Stimulated activated CD4-positive, alpha-beta T cell treated with anti-CD3 and anti-CD28 coated beads, TNF-alpha, amount 100 ng/mL, for 1 hour (primary cell): ENCODE results near the gene CEACAM7.
"Not testable (repeated sequence)": the region's sequence is repeated elsewhere in the genome, so short reads cannot be mapped to it uniquely, and the experiment has no call there.

Source experiments
- DNase-seq, 3 donors: peaks; one replicate each; pipeline ENCODE4 v3.0.0-alpha.2; 2020; ENCODE audit warnings: low read depth in 3 of 3, low spot score in 1 of 3

The CEACAM7 gene

DNA sequence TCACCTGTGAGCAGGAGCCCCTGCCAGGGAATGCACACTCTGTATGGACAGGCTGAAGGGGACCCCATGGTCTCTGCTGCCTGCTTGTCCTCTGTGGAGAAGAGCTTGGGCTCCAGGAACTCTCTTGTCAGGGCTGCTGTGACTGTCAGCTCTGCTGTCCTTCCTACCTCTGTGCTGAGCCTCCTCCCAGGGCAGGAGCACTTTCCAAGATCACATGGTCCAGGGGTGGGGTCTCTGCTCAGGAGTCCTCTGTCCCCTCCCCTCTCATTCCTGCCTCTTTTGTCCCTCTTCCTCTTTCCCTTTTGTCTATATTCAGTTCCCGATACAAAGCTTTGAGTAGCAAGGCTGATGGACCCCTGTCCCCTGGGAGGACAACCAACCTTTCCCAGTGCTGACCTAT, at the start of gene CEACAM7:
Gene CEACAM7 (minus strand): TSS at position 173 of the 400 bp plus-strand sequence. CDS start 105 bp downstream, at position 68.
- DNase-seq = no peak

DNA sequence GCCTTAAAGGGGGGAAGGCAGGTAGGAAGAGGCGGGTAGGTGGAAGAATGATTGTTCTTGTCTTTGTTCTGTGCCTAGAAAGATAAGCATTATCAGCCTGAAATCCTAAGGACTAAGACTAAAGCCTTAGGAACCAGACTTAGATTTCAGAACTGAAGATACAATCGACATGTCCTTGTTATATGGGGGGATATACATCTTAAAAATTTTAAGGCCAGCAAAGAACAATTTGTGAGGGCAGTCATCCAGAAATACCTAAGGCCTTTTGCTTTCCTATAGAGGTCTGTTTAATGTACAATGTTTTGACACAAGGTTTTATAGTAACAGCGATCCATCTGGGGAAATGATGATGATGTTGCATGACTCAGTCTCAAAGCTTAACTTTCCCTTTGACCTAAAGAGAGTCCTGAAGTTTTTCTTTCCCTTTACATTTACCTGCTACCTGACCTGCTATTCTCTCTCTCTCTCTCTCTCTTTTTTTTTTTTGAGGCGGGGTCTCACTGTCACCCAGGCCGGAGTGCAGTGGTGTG, 47.1 kb upstream of the CEACAM7 start:
- DNase-seq = no peak

DNA sequence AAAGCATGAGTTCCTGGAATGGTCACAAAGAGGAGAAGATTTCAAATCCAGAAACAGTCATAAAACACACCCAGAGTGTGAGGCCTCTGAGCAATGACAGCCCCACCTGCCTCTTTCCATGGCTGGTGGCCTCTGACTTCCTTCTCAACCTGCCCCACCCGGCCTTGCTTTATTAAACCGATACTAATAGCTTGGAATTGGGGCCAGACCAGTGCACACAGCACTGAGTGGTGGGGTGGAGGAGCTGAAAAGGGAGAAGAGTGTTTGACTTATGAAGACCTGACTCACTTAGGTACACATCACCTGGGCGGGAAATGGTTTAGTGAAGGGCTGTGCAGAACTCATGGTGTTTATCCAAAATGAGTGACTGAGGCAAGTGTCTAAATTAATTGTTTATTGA, 46.5 kb upstream of the CEACAM7 start:
- DNase-seq = no peak

DNA sequence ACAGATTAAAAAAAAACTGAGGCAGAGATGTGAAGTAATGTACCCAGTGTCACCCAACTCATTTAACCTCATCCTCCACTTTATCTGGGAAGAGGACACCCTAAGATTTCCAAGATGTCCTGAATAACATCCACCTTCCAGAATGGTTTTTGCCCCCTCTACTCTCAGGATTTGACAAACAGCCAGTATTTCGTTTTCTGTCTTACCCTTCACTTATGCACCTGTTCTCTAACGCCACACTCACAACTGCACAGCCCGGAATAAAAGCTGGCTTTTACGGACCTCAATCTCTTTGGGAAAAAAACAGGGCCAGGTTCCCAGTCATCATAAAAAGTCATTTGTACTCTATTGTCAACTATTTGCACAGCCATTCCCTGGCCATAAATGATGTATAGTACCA, 46.1 kb upstream of the CEACAM7 start:
- DNase-seq = no peak

DNA sequence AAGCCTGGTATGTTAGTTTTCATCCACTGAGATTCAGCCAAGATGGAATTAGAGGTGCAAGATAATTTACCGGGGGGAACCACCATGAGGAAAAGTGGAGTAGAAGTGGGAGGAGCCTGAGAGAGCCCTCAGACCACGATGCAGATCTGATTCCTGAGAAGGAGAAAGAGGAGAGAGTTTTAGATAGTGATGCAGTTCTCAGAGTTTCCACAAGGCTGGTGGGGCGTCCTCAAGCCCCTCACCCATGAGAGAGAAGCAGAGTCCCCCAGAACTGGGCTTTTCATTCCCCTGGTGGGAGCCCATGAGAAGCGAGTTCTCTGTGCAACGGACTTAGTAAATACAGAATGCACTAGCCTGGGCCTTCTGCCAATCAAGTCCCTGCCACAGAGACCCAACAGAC, 38.4 kb upstream of the CEACAM7 start:
- DNase-seq = no peak

DNA sequence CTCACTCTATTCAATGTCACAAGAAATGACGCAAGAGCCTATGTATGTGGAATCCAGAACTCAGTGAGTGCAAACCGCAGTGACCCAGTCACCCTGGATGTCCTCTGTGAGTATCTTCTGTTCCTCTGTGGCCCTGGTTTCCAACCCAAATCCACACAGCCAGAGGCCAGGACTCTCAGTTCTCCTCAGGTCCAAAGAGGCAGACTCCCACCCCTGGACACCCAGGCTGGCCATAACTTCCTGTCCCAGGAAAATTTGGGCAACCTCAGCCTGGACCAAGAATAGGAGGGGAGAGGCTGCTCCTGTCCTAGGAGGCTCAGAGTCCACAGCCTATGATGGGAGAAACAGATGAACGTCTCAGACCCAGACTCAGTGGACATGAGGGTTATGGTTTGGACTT, 32.0 kb upstream of the CEACAM7 start:
- DNase-seq = no peak

DNA sequence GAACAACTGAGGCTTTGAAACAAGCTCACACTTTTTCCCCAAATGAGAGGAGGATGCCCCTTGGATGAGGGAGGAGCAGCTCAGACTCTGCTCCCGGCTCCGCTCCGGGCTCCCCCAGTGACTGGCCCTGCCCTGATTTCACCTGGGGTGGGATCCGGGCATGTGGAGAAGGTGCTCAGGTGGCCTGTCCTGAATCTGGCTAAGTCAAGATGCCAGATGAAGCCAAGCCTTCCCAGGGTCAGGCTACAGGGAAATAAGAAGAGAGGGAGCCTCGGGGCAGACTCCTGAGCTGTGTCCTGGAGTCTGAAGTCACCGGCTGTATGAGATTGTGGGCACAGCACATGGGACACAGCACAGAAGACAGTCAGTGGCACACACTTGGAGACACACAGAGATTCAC, 30.7 kb upstream of the CEACAM7 start:
- DNase-seq = no peak

DNA sequence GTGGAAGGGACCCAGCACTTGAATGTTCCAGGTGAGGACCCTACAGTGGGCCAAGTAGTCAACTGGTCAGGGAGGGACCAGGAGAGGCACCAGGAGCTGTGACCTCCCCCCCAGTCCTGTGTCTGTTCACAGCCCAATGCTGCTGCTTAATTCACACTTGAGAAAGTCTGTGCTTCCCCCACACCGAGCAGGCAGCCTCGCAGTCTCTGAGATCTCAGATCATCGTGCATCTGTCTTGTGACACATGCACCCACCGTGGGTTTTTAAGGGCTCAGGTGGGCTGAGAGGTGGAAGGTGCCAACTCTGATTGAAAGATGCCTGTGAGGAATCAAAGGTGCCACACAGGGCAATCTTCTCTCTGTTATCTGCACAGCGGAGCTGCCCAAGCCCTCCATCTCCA, 26.5 kb upstream of the CEACAM7 start:
- no peak for DNase-seq

DNA sequence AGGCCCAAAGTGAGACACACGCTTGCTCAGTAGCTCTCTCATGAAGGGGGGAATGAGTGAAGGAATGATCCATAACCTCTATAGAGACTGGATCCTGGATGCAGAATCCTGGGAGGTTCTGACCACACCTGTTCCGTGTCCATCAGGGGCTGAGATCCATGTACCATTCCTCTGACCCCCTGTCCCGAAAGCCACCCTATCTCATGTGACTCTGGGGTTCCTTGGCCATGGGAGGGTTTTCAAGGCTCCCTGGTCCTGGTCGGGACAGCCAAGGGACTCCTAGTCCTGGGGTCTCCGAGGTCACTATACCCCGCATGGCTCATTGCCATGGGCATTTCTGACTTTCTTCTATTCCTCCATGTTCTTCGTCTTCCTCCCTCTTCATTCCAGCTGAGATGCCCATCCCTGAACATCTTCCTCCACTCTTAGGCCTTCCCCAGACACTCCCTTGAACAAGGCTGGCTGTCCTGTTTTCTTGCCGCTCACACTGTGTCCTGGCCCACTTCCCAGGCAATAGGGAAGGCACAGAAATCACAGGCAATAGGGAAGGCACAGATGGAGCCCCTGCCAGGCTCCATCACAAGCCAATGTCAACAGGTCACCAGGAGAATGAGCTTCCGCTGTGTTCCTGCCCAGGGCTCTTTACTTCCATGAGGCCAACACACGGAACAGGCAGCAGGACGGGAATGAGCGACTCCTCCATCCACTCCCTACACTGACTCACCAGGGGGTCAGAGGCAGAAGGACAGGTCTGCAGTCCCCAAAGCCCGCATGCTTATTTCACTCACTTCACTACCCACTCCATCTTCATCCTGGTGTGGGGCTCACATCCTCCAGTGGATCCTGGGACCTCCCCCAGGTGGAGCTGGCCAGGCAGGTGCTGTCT, 23.5 kb upstream of the CEACAM7 start:
- no peak for DNase-seq

DNA sequence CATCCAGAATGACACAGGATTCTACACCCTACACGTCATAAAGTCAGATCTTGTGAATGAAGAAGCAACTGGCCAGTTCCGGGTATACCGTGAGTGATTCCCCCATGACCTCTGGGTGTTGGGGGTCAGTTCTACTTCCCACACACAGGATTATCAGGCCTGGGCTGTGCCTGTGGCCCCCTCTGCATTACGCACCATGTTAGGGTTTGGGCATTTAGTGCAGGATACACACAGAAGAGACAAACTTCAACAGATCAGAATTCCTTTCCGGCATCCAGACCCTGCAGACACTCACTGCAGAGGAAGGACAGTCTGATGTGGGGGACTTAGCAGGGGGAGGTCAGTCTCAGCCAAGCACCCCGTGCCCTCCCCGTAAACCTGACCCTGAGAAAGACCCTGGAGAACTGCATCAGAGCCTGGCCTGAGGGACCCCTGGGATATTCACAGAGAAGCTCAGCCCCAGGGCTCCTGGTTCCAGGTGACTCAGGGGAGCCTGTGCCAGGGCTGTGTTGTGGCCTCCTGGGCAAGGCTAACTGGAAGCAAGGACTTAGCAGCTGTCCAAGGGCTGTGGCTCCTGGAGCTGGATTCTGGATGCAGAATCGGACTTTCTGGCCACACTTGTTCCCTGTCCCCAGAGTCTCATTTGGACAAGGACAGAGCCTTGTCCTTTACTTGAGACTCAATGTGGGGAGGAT, 22.0 kb upstream of the CEACAM7 start:
- no peak for DNase-seq

DNA sequence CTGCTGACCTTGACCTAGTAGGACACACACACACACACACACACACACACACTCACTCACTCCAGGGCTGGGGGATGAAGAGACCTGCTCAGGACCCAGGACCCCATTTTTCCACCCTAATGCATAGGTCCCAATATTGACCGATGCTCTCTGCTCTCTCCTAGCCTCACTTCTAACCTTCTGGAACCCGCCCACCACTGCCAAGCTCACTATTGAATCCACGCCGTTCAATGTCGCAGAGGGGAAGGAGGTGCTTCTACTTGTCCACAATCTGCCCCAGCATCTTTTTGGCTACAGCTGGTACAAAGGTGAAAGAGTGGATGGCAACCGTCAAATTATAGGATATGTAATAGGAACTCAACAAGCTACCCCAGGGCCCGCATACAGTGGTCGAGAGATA, 21.4 kb upstream of the CEACAM7 start:
- DNase-seq = not testable (repeated sequence)

DNA sequence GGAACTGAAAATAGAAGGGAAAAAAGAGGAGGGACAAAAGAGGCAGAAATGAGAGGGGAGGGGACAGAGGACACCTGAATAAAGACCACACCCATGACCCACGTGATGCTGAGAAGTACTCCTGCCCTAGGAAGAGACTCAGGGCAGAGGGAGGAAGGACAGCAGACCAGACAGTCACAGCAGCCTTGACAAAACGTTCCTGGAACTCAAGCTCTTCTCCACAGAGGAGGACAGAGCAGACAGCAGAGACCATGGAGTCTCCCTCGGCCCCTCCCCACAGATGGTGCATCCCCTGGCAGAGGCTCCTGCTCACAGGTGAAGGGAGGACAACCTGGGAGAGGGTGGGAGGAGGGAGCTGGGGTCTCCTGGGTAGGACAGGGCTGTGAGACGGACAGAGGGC, 20.4 kb upstream of the CEACAM7 start, which contains the start of gene CEACAM5:
Gene CEACAM5 (plus strand): TSS at position 146 of the 400 bp plus-strand sequence. CDS start 106 bp downstream, at position 252.
- no peak for DNase-seq

DNA sequence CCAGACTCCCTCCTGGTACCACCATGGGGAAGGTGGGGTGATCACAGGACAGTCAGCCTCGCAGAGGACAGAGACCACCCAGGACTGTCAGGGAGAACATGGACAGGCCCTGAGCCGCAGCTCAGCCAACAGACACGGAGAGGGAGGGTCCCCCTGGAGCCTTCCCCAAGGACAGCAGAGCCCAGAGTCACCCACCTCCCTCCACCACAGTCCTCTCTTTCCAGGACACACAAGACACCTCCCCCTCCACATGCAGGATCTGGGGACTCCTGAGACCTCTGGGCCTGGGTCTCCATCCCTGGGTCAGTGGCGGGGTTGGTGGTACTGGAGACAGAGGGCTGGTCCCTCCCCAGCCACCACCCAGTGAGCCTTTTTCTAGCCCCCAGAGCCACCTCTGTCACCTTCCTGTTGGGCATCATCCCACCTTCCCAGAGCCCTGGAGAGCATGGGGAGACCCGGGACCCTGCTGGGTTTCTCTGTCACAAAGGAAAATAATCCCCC, 19.9 kb upstream of the CEACAM7 start:
- DNase-seq = no peak

DNA sequence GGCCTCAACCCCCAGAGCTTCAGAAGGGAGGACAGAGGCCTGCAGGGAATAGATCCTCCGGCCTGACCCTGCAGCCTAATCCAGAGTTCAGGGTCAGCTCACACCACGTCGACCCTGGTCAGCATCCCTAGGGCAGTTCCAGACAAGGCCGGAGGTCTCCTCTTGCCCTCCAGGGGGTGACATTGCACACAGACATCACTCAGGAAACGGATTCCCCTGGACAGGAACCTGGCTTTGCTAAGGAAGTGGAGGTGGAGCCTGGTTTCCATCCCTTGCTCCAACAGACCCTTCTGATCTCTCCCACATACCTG, 19.4 kb upstream of the CEACAM7 start:
- no peak for DNase-seq

DNA sequence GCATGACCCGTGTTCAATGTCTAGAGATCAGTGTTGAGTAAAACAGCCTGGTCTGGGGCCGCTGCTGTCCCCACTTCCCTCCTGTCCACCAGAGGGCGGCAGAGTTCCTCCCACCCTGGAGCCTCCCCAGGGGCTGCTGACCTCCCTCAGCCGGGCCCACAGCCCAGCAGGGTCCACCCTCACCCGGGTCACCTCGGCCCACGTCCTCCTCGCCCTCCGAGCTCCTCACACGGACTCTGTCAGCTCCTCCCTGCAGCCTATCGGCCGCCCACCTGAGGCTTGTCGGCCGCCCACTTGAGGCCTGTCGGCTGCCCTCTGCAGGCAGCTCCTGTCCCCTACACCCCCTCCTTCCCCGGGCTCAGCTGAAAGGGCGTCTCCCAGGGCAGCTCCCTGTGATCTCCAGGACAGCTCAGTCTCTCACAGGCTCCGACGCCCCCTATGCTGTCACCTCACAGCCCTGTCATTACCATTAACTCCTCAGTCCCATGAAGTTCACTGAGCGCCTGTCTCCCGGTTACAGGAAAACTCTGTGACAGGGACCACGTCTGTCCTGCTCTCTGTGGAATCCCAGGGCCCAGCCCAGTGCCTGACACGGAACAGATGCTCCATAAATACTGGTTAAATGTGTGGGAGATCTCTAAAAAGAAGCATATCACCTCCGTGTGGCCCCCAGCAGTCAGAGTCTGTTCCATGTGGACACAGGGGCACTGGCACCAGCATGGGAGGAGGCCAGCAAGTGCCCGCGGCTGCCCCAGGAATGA, 18.9 kb upstream of the CEACAM7 start:
- peak; percentile 12 to 57 (median 33) for DNase-seq

DNA sequence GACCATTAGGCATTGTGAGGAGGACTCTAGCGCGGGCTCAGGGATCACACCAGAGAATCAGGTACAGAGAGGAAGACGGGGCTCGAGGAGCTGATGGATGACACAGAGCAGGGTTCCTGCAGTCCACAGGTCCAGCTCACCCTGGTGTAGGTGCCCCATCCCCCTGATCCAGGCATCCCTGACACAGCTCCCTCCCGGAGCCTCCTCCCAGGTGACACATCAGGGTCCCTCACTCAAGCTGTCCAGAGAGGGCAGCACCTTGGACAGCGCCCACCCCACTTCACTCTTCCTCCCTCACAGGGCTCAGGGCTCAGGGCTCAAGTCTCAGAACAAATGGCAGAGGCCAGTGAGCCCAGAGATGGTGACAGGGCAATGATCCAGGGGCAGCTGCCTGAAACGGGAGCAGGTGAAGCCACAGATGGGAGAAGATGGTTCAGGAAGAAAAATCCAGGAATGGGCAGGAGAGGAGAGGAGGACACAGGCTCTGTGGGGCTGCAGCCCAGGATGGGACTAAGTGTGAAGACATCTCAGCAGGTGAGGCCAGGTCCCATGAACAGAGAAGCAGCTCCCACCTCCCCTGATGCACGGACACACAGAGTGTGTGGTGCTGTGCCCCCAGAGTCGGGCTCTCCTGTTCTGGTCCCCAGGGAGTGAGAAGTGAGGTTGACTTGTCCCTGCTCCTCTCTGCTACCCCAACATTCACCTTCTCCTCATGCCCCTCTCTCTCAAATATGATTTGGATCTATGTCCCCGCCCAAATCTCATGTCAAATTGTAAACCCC, 17.5 kb upstream of the CEACAM7 start:
- peak in 1 of 3 donors; percentile 20 for DNase-seq

DNA sequence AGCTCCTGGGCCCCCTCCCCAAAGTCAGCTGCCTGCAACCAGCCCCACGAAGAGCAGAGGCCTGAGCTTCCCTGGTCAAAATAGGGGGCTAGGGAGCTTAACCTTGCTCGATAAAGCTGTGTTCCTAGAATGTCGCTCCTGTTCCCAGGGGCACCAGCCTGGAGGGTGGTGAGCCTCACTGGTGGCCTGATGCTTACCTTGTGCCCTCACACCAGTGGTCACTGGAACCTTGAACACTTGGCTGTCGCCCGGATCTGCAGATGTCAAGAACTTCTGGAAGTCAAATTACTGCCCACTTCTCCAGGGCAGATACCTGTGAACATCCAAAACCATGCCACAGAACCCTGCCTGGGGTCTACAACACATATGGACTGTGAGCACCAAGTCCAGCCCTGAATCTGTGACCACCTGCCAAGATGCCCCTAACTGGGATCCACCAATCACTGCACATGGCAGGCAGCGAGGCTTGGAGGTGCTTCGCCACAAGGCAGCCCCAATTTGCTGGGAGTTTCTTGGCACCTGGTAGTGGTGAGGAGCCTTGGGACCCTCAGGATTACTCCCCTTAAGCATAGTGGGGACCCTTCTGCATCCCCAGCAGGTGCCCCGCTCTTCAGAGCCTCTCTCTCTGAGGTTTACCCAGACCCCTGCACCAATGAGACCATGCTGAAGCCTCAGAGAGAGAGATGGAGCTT, 15.7 kb upstream of the CEACAM7 start:
- DNase-seq = no peak

DNA sequence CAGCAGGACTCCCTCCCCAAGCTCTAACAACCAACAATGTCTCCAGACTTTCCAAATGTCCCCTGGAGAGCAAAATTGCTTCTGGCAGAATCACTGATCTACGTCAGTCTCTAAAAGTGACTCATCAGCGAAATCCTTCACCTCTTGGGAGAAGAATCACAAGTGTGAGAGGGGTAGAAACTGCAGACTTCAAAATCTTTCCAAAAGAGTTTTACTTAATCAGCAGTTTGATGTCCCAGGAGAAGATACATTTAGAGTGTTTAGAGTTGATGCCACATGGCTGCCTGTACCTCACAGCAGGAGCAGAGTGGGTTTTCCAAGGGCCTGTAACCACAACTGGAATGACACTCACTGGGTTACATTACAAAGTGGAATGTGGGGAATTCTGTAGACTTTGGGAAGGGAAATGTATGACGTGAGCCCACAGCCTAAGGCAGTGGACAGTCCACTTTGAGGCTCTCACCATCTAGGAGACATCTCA, 14.1 kb upstream of the CEACAM7 start:
- DNase-seq = no peak

DNA sequence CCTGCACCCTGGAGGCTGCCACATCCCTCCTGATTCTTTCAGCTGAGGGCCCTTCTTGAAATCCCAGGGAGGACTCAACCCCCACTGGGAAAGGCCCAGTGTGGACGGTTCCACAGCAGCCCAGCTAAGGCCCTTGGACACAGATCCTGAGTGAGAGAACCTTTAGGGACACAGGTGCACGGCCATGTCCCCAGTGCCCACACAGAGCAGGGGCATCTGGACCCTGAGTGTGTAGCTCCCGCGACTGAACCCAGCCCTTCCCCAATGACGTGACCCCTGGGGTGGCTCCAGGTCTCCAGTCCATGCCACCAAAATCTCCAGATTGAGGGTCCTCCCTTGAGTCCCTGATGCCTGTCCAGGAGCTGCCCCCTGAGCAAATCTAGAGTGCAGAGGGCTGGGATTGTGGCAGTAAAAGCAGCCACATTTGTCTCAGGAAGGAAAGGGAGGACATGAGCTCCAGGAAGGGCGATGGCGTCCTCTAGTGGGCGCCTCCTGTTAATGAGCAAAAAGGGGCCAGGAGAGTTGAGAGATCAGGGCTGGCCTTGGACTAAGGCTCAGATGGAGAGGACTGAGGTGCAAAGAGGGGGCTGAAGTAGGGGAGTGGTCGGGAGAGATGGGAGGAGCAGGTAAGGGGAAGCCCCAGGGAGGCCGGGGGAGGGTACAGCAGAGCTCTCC, 13.5 kb upstream of the CEACAM7 start:
- no peak for DNase-seq
